ENCODE data around the gene GNRH2. TPM values are rescaled to one million over a fixed set of nuclear protein-coding genes. Genes with fewer than 3 reads are reported as not detected.

Gene GNRH2
- total RNA-seq, 1 experiment from 2014 or later = 1.1 TPM

GRCh38 chr20:3047486-3048419 is 4.3 kb downstream of the GNRH2 start:
- Histone ChIP-seq H4K5ac (ENCODE audit: insufficient read length, low read depth, low read length) (no peak overlapping the region), H2BK5ac (ENCODE audit: insufficient read length, low read length) (no peak overlapping the region), H3K4me2 (ENCODE audit: insufficient read depth, insufficient read length, low read length) (peak overlapping the region; percentile 85), H3K56ac (ENCODE audit: insufficient read length, low read depth, low read length) (no peak overlapping the region), H2BK120ac (ENCODE audit: low read depth, low read length, poor library complexity, severe bottlenecking) (no peak overlapping the region), H3K27me3 (ENCODE audit: insufficient read depth, low read length) (no peaks in the 10 kb centered on the region), H2BK20ac (ENCODE audit: low read depth, low read length, poor library complexity, severe bottlenecking) (no peak overlapping the region), H2BK15ac (ENCODE audit: low read depth, low read length) (no peak overlapping the region), H2AK5ac (ENCODE audit: insufficient read length, low read length) (no peak overlapping the region), H3K18ac (ENCODE audit: insufficient read length, low read depth, low read length) (no peak overlapping the region), H3K4me1 (ENCODE audit: insufficient read depth, low read length) (peaks cover 5% of the 10 kb centered on the region; the same call in 1 of the 2 replicates), H3T11ph (ENCODE audit: low read length) (no peak overlapping the region), H3K79me2 (ENCODE audit: insufficient read depth, low read length) (no peaks in the 10 kb centered on the region; the same call in 1 of the 2 replicates), H3K27ac (ENCODE audit: insufficient read length, low read depth, low read length) (no peak overlapping the region), H4K8ac (replicated peaks; ENCODE audit: insufficient read length, low read depth, low read length) (no peak overlapping the region), H3K23me2 (ENCODE audit: insufficient read length, low read depth, low read length, poor library complexity, severe bottlenecking) (peaks cover 13% of the 10 kb centered on the region), H2BK12ac (ENCODE audit: insufficient read length, low read depth, low read length) (no peak overlapping the region), H3K14ac (ENCODE audit: insufficient read depth, low read length) (no peak overlapping the region), H4K91ac (ENCODE audit: insufficient read length, low read depth, low read length) (no peak overlapping the region), H3K23ac (ENCODE audit: insufficient read length, low read depth, low read length) (no peak overlapping the region), H4K20me1 (ENCODE audit: control insufficient read depth, insufficient read depth, insufficient read length) (no peaks in the 10 kb centered on the region), H3K79me1 (ENCODE audit: insufficient read depth, low read depth, low read length, poor library complexity, severe bottlenecking) (no peaks in the 10 kb centered on the region), H2AFZ (ENCODE audit: low read length) (no peak overlapping the region), H3K4ac (ENCODE audit: low read depth, low read length) (no peak overlapping the region), H3K9me3 (ENCODE audit: control insufficient read depth, low read depth, low read length) (no peaks in the 10 kb centered on the region), H3K9ac (ENCODE audit: extremely low read depth, insufficient read length, low read length) (no peak overlapping the region)
- Mint-ChIP-seq H3K9me3 (no peaks in the 10 kb centered on the region), H3K36me3 (ENCODE audit: insufficient read depth in 1 of 3, low read depth in 3 of 3) (peaks cover 19 to 38% (median 28%) of the 10 kb centered on the region in 3 experiments), H3K4me3 (peak overlapping the region; percentile 94 to 95), H3K4me1 (peaks cover 10 to 11% of the 10 kb centered on the region in 2 experiments), H3K27ac (peak overlapping the region in 1 of 3 experiments; percentile 65; a peak in 1 of 7 replicates), H3K27me3 (ENCODE audit: low read depth) (no peaks in the 10 kb centered on the region; the same call in 1 of the 2 replicates)
- DNase-seq = no peak
- TF ChIP-seq, protein P1, sequence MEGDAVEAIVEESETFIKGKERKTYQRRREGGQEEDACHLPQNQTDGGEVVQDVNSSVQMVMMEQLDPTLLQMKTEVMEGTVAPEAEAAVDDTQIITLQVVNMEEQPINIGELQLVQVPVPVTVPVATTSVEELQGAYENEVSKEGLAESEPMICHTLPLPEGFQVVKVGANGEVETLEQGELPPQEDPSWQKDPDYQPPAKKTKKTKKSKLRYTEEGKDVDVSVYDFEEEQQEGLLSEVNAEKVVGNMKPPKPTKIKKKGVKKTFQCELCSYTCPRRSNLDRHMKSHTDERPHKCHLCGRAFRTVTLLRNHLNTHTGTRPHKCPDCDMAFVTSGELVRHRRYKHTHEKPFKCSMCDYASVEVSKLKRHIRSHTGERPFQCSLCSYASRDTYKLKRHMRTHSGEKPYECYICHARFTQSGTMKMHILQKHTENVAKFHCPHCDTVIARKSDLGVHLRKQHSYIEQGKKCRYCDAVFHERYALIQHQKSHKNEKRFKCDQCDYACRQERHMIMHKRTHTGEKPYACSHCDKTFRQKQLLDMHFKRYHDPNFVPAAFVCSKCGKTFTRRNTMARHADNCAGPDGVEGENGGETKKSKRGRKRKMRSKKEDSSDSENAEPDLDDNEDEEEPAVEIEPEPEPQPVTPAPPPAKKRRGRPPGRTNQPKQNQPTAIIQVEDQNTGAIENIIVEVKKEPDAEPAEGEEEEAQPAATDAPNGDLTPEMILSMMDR (conservative IDR thresholded peaks at IDR 0.05) = no peak
- WGBS (ENCODE audit: extremely low coverage, insufficient read length, low lambda C conversion rate) = no CpG with 5 or more reads among the region's 14 CpGs

Data from H9 (cell line).